H9 (cell line): Measurements from ENCODE around the gene BRCA2. TPM values are rescaled to one million over a fixed set of nuclear protein-coding genes. Genes with fewer than 3 reads are reported as not detected.
A peak's percentile ranks its signal among the peaks of the same experiment; 100 is the strongest.

ENCODE experiments used
- DNase-seq: peaks from one replicate; pipeline ENCODE4 v3.0.0-alpha.2; 2017
- H2AFZ ChIP-seq: one replicate; pipeline ENCODE4 v1.6.1; 2013; ENCODE audit warnings: mild to moderate bottlenecking, low read length, control low read depth, moderate library complexity
- H2AK5ac ChIP-seq: 2 replicates; pipeline ENCODE4 v1.6.1; 2013; ENCODE audit warnings: low read length, control low read depth, mixed read lengths; ENCODE audit not compliant: insufficient read length
- H2BK120ac ChIP-seq: one replicate; pipeline ENCODE4 v1.6.1; 2013; ENCODE audit warnings: low read depth, mild to moderate bottlenecking, low read length, control low read depth, inconsistent platforms; ENCODE audit not compliant: poor library complexity, severe bottlenecking
- H2BK12ac ChIP-seq: 2 replicates; pipeline ENCODE4 v1.6.1; 2013; ENCODE audit warnings: low read length, control low read depth, mixed read lengths, low read depth; ENCODE audit not compliant: insufficient read length
- H2BK15ac ChIP-seq: 2 replicates; pipeline ENCODE4 v1.6.1; 2013; ENCODE audit warnings: low read depth, low read length, control low read depth
- H2BK20ac ChIP-seq: one replicate; pipeline ENCODE4 v1.6.1; 2013; ENCODE audit warnings: low read depth, mild to moderate bottlenecking, low read length, control low read depth, inconsistent platforms; ENCODE audit not compliant: poor library complexity, severe bottlenecking
- H2BK5ac ChIP-seq: 2 replicates; pipeline ENCODE4 v1.6.1; 2013; ENCODE audit warnings: low read length, control low read depth, mixed read lengths; ENCODE audit not compliant: insufficient read length
- H3K14ac ChIP-seq: 2 replicates; pipeline ENCODE4 v1.6.1; 2013; ENCODE audit warnings: low read length, control low read depth; ENCODE audit not compliant: insufficient read depth
- H3K18ac ChIP-seq: 2 replicates; pipeline ENCODE4 v1.6.1; 2013; ENCODE audit warnings: low read depth, mild to moderate bottlenecking, mixed read lengths, low read length, control low read depth; ENCODE audit not compliant: insufficient read length
- H3K23ac ChIP-seq: 2 replicates; pipeline ENCODE4 v1.6.1; 2013; ENCODE audit warnings: low read length, control low read depth, mixed read lengths, low read depth; ENCODE audit not compliant: insufficient read length
- H3K23me2 ChIP-seq: 2 replicates; pipeline ENCODE4 v1.6.1; 2013; ENCODE audit warnings: low read depth, mild to moderate bottlenecking, mixed read lengths, low read length, control low read depth; ENCODE audit not compliant: insufficient read length, poor library complexity, severe bottlenecking
- H3K27ac ChIP-seq: 2 replicates; pipeline ENCODE4 v1.5.1; 2013; ENCODE audit warnings: low read length, control low read depth, mixed read lengths, low read depth; ENCODE audit not compliant: insufficient read length
- H3K27me3 ChIP-seq: 2 replicates; pipeline ENCODE4 v1.6.1; 2013; ENCODE audit warnings: low read length, control low read depth, inconsistent platforms; ENCODE audit not compliant: insufficient read depth
- H3K4ac ChIP-seq: 2 replicates; pipeline ENCODE4 v1.6.1; 2013; ENCODE audit warnings: low read depth, mild to moderate bottlenecking, control low read depth, inconsistent platforms, low read length, moderate library complexity
- H3K4me1 ChIP-seq: 2 replicates; pipeline ENCODE4 v1.6.1; 2013; ENCODE audit warnings: low read length, control low read depth, inconsistent platforms; ENCODE audit not compliant: insufficient read depth
- H3K4me2 ChIP-seq: 2 replicates; pipeline ENCODE4 v1.6.1; 2013; ENCODE audit warnings: low read length, control low read depth, mixed read lengths; ENCODE audit not compliant: insufficient read length, insufficient read depth
- H3K56ac ChIP-seq: 2 replicates; pipeline ENCODE4 v1.6.1; 2013; ENCODE audit warnings: low read depth, mild to moderate bottlenecking, mixed read lengths, low read length, control low read depth; ENCODE audit not compliant: insufficient read length
- H3K79me1 ChIP-seq: 2 replicates; pipeline ENCODE4 v1.6.1; 2013; ENCODE audit warnings: low read depth, mild to moderate bottlenecking, moderate library complexity, low read length, control low read depth, inconsistent platforms; ENCODE audit not compliant: insufficient read depth, poor library complexity, severe bottlenecking
- H3K79me2 ChIP-seq: 2 replicates; pipeline ENCODE4 v1.6.1; 2013; ENCODE audit warnings: low read length, control low read depth, inconsistent platforms; ENCODE audit not compliant: insufficient read depth
- H3K9ac ChIP-seq: 2 replicates; pipeline ENCODE4 v1.6.1; 2013; ENCODE audit warnings: low read length, control low read depth, mixed read lengths; ENCODE audit not compliant: insufficient read length; ENCODE audit errors: extremely low read depth
- H3K9me3 ChIP-seq: one replicate; pipeline ENCODE4 v1.6.1; 2013; ENCODE audit warnings: low read depth, low read length, inconsistent platforms; ENCODE audit not compliant: control insufficient read depth
- H3T11ph ChIP-seq: one replicate; pipeline ENCODE4 v1.6.1; 2013; ENCODE audit warnings: mild to moderate bottlenecking, low read length, control low read depth, inconsistent platforms
- H4K20me1 ChIP-seq: one replicate; pipeline ENCODE4 v1.6.1; 2013; ENCODE audit not compliant: control insufficient read depth, insufficient read length, insufficient read depth
- H4K5ac ChIP-seq: 2 replicates; pipeline ENCODE4 v1.6.1; 2013; ENCODE audit warnings: low read depth, mild to moderate bottlenecking, mixed read lengths, low read length, control low read depth; ENCODE audit not compliant: insufficient read length
- H4K8ac ChIP-seq: replicated peaks from 2 replicates; pipeline ENCODE4 v1.6.1; 2013; ENCODE audit warnings: low read length, control low read depth, mixed read lengths, low read depth; ENCODE audit not compliant: insufficient read length
- H4K91ac ChIP-seq: 2 replicates; pipeline ENCODE4 v1.6.1; 2013; ENCODE audit warnings: low read depth, mild to moderate bottlenecking, moderate library complexity, mixed read lengths, low read length, control low read depth; ENCODE audit not compliant: insufficient read length
- H3K27ac Mint-ChIP-seq, 3 experiments: 2 replicates in 2 of 3; 3 replicates in 1 of 3; pipeline ENCODE4 v1.8.0; 2020 to 2021; ENCODE audit warnings: mixed read lengths in 3 of 3, mild to moderate bottlenecking in 1 of 3, moderate library complexity in 1 of 3
- H3K27me3 Mint-ChIP-seq: 2 replicates; pipeline ENCODE4 v1.8.0; 2021; ENCODE audit warnings: low read depth, mild to moderate bottlenecking, moderate library complexity, mixed read lengths
- H3K36me3 Mint-ChIP-seq, 3 experiments: 2 replicates in 2 of 3; 3 replicates in 1 of 3; pipeline ENCODE4 v1.8.0; 2020 to 2021; ENCODE audit warnings: low read depth in 3 of 3, mixed read lengths in 3 of 3; ENCODE audit not compliant: insufficient read depth in 1 of 3
- H3K4me1 Mint-ChIP-seq, 2 experiments: 2 replicates each; pipeline ENCODE4 v1.8.0; 2020; ENCODE audit warnings: mixed read lengths in 2 of 2
- H3K4me3 Mint-ChIP-seq, 2 experiments: 2 replicates in 1 of 2; 3 replicates in 1 of 2; pipeline ENCODE4 v1.8.0; 2020 to 2021; ENCODE audit warnings: mild to moderate bottlenecking in 2 of 2, mixed read lengths in 2 of 2, moderate library complexity in 1 of 2
- H3K9me3 Mint-ChIP-seq, 2 experiments: 2 replicates in 1 of 2; 3 replicates in 1 of 2; pipeline ENCODE4 v1.8.0; 2020; ENCODE audit warnings: mild to moderate bottlenecking in 2 of 2, mixed read lengths in 2 of 2, moderate library complexity in 1 of 2
- CTCF ChIP-seq: fragments of 200-600 bp; sonication (generic); conservative IDR thresholded peaks from 3 replicates; pipeline ENCODE4 v1.8.0; 2021; ENCODE audit warnings: antibody characterized with exemption, mild to moderate bottlenecking
- WGBS: extraction: QIAGEN DNeasy Blood & Tissue Kit; methylation state at CpG from one replicate; pipeline ENCODE4 v1.1.7; 2013; ENCODE audit warnings: missing lambda C conversion rate, low lambda C conversion rate, mixed read lengths; ENCODE audit not compliant: insufficient read length; ENCODE audit errors: extremely low coverage; 5-methylcytosine and 5-hydroxymethylcytosine counted together
- total RNA-seq: library from RNA; stranded (reverse); gene quantifications from 2 replicates; pipeline ENCODE4 v1.2.1, GENCODE V29; 2021

The BRCA2 gene
- total RNA-seq, 1 experiment from 2014 or later, result 17.0 TPM

- Histone ChIP-seq H3K56ac (no peak overlapping the region), H3K23me2 (no peaks in the 10 kb centered on the region), H2BK15ac (no peak overlapping the region), H4K8ac (no peak overlapping the region), H3K4ac (no peak overlapping the region), H3K18ac (no peak overlapping the region), H2AFZ (no peak overlapping the region), H2BK120ac (no peak overlapping the region), H4K91ac (no peak overlapping the region), H3K27me3 (no peaks in the 10 kb centered on the region), H3K4me2 (no peak overlapping the region), H2BK20ac (no peak overlapping the region), H2AK5ac (no peak overlapping the region), H3K79me1 (no peaks in the 10 kb centered on the region), H4K20me1 (no peaks in the 10 kb centered on the region), H3T11ph (no peak overlapping the region), H4K5ac (no peak overlapping the region), H3K4me1 (peaks cover 2% of the 10 kb centered on the region; the same call in 1 of the 2 replicates), H3K27ac (no peak overlapping the region), H2BK5ac (no peak overlapping the region), H3K14ac (no peak overlapping the region; the same call in 1 of the 2 replicates), H3K9ac (no peak overlapping the region), H2BK12ac (no peak overlapping the region), H3K79me2 (no peaks in the 10 kb centered on the region), H3K23ac (no peak overlapping the region), H3K9me3 (no peaks in the 10 kb centered on the region)
- Mint-ChIP-seq H3K36me3 (peaks cover 3 to 14% (median 9%) of the 10 kb centered on the region in 3 experiments; a peak in 6 of 7 replicates), H3K27me3 (no peaks in the 10 kb centered on the region), H3K4me3 (no peak overlapping the region), H3K4me1 (peaks cover 11 to 15% of the 10 kb centered on the region in 2 experiments), H3K9me3 (no peaks in the 10 kb centered on the region), H3K27ac (peak overlapping the region in 2 of 3 experiments; percentile 16 to 65; a peak in 2 of 7 replicates)
- DNase-seq, result peak; percentile 80
- no CpG with 5 or more reads among the region's 4 CpGs for WGBS
- TF ChIP-seq CTCF, result no peak
These were observed 75.9 kb downstream of the BRCA2 start for GRCh38 chr13:32391101-32391619.
